Muscle of leg (tissue), 11 donors: Measurements from ENCODE around the gene TNFAIP3. TPM values are rescaled to one million over a fixed set of nuclear protein-coding genes. Genes with fewer than 3 reads are reported as not detected.

Experiments used
- DNase-seq: peaks from one replicate; pipeline ENCODE4 v3.0.0; 2013
- H3K27ac ChIP-seq: one replicate; pipeline ENCODE4 v1.5.1; 2013; ENCODE audit warnings: mild to moderate bottlenecking, low read length, control low read depth
- H3K27me3 ChIP-seq: one replicate; pipeline ENCODE4 v1.6.1; 2013; ENCODE audit warnings: low read length; ENCODE audit not compliant: control insufficient read depth, insufficient read depth
- H3K36me3 ChIP-seq: one replicate; pipeline ENCODE4 v1.6.1; 2013; ENCODE audit warnings: low read length; ENCODE audit not compliant: control insufficient read depth, insufficient read depth
- H3K4me1 ChIP-seq: one replicate; pipeline ENCODE4 v1.6.1; 2013; ENCODE audit warnings: low read length; ENCODE audit not compliant: control insufficient read depth, insufficient read depth
- H3K4me3 ChIP-seq: one replicate; pipeline ENCODE4 v1.5.1; 2013; ENCODE audit warnings: low read length, control low read depth
- H3K9me3 ChIP-seq: replicated peaks from 2 replicates; pipeline ENCODE4 v1.6.1; 2013; ENCODE audit warnings: low read depth, low read length; ENCODE audit not compliant: control insufficient read depth
- WGBS: methylation state at CpG from one replicate; pipeline ENCODE4 v1.1.5; 2013; ENCODE audit warnings: missing lambda C conversion rate; ENCODE audit not compliant: insufficient coverage; 5-methylcytosine and 5-hydroxymethylcytosine counted together
- polyA plus RNA-seq, 8 donors: library from polyadenylated mRNA; unstranded; fragments of 120-200 nt; gene quantifications; one replicate each; pipeline versions ENCODE4 v1.2.1 to v1.2.3, GENCODE V29; 2013; ENCODE audit warnings: inconsistent platforms in 1 of 8, low replicate concordance in 1 of 8; ENCODE audit not compliant: insufficient read length in 8 of 8, insufficient read depth in 1 of 8
- total RNA-seq: library from RNA; stranded (reverse); fragments of 120-200 nt; gene quantifications from one replicate; pipeline ENCODE4 v1.2.4, GENCODE V29; 2013

The TNFAIP3 gene
- total and polyA plus RNA-seq, 9 donors = 6.6 to 14.7 (median 11.7) TPM

GRCh38 chr6:137877113-137877512, 10.1 kb downstream of the TNFAIP3 start:
- Histone ChIP-seq H3K4me3 (no peak overlapping the region), H3K36me3 (peaks cover 72% of the 10 kb centered on the region), H3K27me3 (no peaks in the 10 kb centered on the region), H3K9me3 (no peaks in the 10 kb centered on the region), H3K27ac (no peak overlapping the region), H3K4me1 (peaks cover 5% of the 10 kb centered on the region)
- no peak for DNase-seq
- WGBS = 94% methylated on average over 2 of the region's 3 CpGs

- peaks cover 77% of the 10 kb centered on the region for H3K36me3 ChIP-seq
- H3K9me3 ChIP-seq = no peaks in the 10 kb centered on the region
- H3K27me3 ChIP-seq = no peaks in the 10 kb centered on the region
- no peak overlapping the region for H3K27ac ChIP-seq
- no peak for DNase-seq
- H3K4me1 ChIP-seq = peaks cover 5% of the 10 kb centered on the region
- WGBS = 88% methylated on average over 3 of the region's 5 CpGs
- H3K4me3 ChIP-seq = no peak overlapping the region
Observed at GRCh38 chr6:137877606-137878005, 10.5 kb downstream of the TNFAIP3 start.

GRCh38 chr6:137878029-137878428, 11.0 kb downstream of the TNFAIP3 start:
- no peak overlapping the region for H3K4me3 ChIP-seq
- DNase-seq = no peak
- H3K36me3 ChIP-seq = peaks cover 78% of the 10 kb centered on the region
- H3K27ac ChIP-seq = no peak overlapping the region
- no CpG with 5 or more reads among the region's 2 CpGs for WGBS
- peaks cover 5% of the 10 kb centered on the region for H3K4me1 ChIP-seq
- no peaks in the 10 kb centered on the region for H3K9me3 ChIP-seq
- no peaks in the 10 kb centered on the region for H3K27me3 ChIP-seq

GRCh38 chr6:137878486-137879285, 11.6 kb downstream of the TNFAIP3 start:
- H3K4me3 ChIP-seq = no peak overlapping the region
- no peak overlapping the region for H3K27ac ChIP-seq
- peak; percentile 30 for DNase-seq
- WGBS = 57% methylated on average over 31 of the region's 33 CpGs
- H3K27me3 ChIP-seq = no peaks in the 10 kb centered on the region
- H3K36me3 ChIP-seq = peaks cover 75% of the 10 kb centered on the region
- H3K9me3 ChIP-seq = no peaks in the 10 kb centered on the region
- H3K4me1 ChIP-seq = peaks cover 5% of the 10 kb centered on the region

DNA sequence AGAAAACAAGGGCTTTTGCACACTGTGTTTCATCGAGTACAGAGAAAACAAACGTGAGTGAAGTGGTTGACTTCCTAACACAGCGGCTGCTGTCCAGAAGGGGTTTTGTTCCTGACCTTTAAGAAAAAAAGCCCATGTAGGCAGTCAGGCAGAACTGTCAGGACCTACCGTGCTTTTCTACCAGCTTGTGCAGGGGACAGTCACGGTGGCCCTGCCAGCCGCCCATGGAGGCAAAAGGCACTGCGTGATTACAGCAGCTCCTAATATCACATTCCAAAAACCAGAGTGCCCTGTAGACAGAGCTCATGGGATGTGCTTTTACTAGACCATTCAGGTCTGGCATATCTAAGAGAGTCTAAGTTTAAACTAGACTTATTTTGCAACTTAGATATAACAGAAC, 12.2 kb downstream of the TNFAIP3 start:
- Histone ChIP-seq H3K4me3 (no peak overlapping the region), H3K9me3 (no peaks in the 10 kb centered on the region), H3K4me1 (peaks cover 5% of the 10 kb centered on the region), H3K27ac (no peak overlapping the region), H3K36me3 (peaks cover 71% of the 10 kb centered on the region), H3K27me3 (no peaks in the 10 kb centered on the region)
- DNase-seq = no peak
- WGBS = 45% methylated on average over 5 of the region's 7 CpGs

- H3K4me3 ChIP-seq = no peak overlapping the region
- H3K27me3 ChIP-seq = no peaks in the 10 kb centered on the region
- no peaks in the 10 kb centered on the region for H3K9me3 ChIP-seq
- no peak overlapping the region for H3K27ac ChIP-seq
- WGBS = 88% methylated on average over 6 of the region's 13 CpGs
- no peak for DNase-seq
- H3K4me1 ChIP-seq = peaks cover 5% of the 10 kb centered on the region
- H3K36me3 ChIP-seq = peaks cover 64% of the 10 kb centered on the region
Observed at GRCh38 chr6:137879885-137880745, 13.1 kb downstream of the TNFAIP3 start.

DNA sequence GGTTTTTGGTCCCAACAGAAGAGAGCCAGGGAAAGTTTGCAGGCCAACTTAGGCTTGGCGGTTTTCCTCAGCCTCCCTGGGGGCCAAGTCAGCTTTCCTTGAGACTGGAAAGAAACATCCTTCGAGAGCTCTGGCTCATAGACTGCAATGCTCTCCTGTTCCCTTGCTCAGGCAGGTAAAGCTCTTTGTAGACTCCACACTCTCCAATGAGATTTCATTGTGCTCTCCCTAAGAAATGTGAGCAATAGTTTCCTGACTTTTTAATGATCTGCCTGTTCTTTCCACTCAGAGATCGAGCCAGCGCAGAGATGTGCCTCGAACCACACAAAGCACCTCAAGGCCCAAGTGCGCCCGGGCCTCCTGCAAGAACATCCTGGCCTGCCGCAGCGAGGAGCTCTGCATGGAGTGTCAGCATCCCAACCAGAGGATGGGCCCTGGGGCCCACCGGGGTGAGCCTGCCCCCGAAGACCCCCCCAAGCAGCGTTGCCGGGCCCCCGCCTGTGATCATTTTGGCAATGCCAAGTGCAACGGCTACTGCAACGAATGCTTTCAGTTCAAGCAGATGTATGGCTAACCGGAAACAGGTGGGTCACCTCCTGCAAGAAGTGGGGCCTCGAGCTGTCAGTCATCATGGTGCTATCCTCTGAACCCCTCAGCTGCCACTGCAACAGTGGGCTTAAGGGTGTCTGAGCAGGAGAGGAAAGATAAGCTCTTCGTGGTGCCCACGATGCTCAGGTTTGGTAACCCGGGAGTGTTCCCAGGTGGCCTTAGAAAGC, 13.9 kb downstream of the TNFAIP3 start:
- peaks cover 5% of the 10 kb centered on the region for H3K4me1 ChIP-seq
- no peak overlapping the region for H3K4me3 ChIP-seq
- WGBS = 83% methylated on average over 18 of the region's 21 CpGs
- no peaks in the 10 kb centered on the region for H3K9me3 ChIP-seq
- H3K36me3 ChIP-seq = peaks cover 57% of the 10 kb centered on the region
- DNase-seq = peak; percentile 27
- no peak overlapping the region for H3K27ac ChIP-seq
- no peaks in the 10 kb centered on the region for H3K27me3 ChIP-seq

GRCh38 chr6:137881522-137881886, 14.4 kb downstream of the TNFAIP3 start:
- Histone ChIP-seq H3K27me3 (no peaks in the 10 kb centered on the region), H3K4me3 (no peak overlapping the region), H3K4me1 (peaks cover 5% of the 10 kb centered on the region), H3K27ac (no peak overlapping the region), H3K9me3 (no peaks in the 10 kb centered on the region), H3K36me3 (peaks cover 53% of the 10 kb centered on the region)
- 96% methylated on average over 4 of the region's 9 CpGs for WGBS
- no peak for DNase-seq

DNA sequence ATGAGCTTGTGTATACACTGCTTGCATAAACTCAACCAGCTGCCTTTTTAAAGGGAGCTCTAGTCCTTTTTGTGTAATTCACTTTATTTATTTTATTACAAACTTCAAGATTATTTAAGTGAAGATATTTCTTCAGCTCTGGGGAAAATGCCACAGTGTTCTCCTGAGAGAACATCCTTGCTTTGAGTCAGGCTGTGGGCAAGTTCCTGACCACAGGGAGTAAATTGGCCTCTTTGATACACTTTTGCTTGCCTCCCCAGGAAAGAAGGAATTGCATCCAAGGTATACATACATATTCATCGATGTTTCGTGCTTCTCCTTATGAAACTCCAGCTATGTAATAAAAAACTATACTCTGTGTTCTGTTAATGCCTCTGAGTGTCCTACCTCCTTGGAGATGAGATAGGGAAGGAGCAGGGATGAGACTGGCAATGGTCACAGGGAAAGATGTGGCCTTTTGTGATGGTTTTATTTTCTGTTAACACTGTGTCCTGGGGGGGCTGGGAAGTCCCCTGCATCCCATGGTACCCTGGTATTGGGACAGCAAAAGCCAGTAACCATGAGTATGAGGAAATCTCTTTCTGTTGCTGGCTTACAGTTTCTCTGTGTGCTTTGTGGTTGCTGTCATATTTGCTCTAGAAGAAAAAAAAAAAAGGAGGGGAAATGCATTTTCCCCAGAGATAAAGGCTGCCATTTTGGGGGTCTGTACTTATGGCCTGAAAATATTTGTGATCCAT, 15.3 kb downstream of the TNFAIP3 start:
- Histone ChIP-seq H3K4me3 (no peak overlapping the region), H3K4me1 (peaks cover 5% of the 10 kb centered on the region), H3K27ac (no peak overlapping the region), H3K27me3 (no peaks in the 10 kb centered on the region), H3K36me3 (peaks cover 46% of the 10 kb centered on the region), H3K9me3 (no peaks in the 10 kb centered on the region)
- no peak for DNase-seq
- no CpG with 5 or more reads among the region's 2 CpGs for WGBS
